K562 (cell line): ENCODE measurements around the gene LRRC4.

Source experiments
- ETS2 ChIP-seq: IDR thresholded peaks from 2 replicates; pipeline ENCODE4 v1.6.1; 2016; ENCODE audit warnings: borderline replicate concordance, missing genetic modification characterization, mild to moderate bottlenecking, moderate library complexity, missing compliant biosample characterization; ENCODE audit not compliant: poor library complexity, severe bottlenecking
- EZH2 ChIP-seq: IDR thresholded peaks from 2 replicates; pipeline ENCODE4 v1.6.1; 2012; ENCODE audit warnings: low read depth, mild to moderate bottlenecking, inconsistent platforms, low read length, borderline replicate concordance
- NCOA1 ChIP-seq: fragments of 450-650 bp; IDR thresholded peaks from 2 replicates; pipeline ENCODE4 v1.6.1; 2016; ENCODE audit warnings: low read depth
- PRPF4 ChIP-seq: fragments of 200-400 bp; formaldehyde crosslinking; IDR thresholded peaks from one replicate; pipeline ENCODE4 v1.6.1; 2017; ENCODE audit warnings: low read length, low read depth, mild to moderate bottlenecking; ENCODE audit not compliant: insufficient read depth, poor library complexity, severe bottlenecking
- RAD21 ChIP-seq, 2 experiments: fragments of 250-450 bp in 1 of 2; fragments of 450-650 bp in 1 of 2; sonication (Bioruptor Pico) in 1 of 2; formaldehyde crosslinking in 1 of 2; IDR thresholded peaks in 1 of 2; conservative IDR thresholded peaks in 1 of 2; 2 replicates each; pipeline versions ENCODE4 v1.4.0 to v1.8.0; 2020 to 2022; ENCODE audit warnings: mild to moderate bottlenecking in 2 of 2, moderate library complexity in 1 of 2
- SIX5 ChIP-seq, 2 experiments: IDR thresholded peaks; 2 replicates each; pipeline ENCODE4 v1.6.1; 2011; ENCODE audit warnings: low read length in 2 of 2, borderline replicate concordance in 1 of 2, low read depth in 1 of 2, mild to moderate bottlenecking in 1 of 2, moderate library complexity in 1 of 2; ENCODE audit not compliant: insufficient read depth in 1 of 2
- SMC3 ChIP-seq: conservative IDR thresholded peaks from 2 replicates; pipeline ENCODE4 v1.6.1; 2011; ENCODE audit warnings: low read depth, low read length, improper control_type of control experiment; ENCODE audit not compliant: insufficient read depth
- TAF7 ChIP-seq: fragments of 450-650 bp; IDR thresholded peaks from 2 replicates; pipeline ENCODE4 v1.6.1; 2016; ENCODE audit warnings: missing genetic modification characterization, missing compliant biosample characterization
- TF ChIP-seq, protein P1 (sequence below): fragments of 250-450 bp; sonication (Bioruptor Pico); IDR thresholded peaks from 2 replicates; pipeline ENCODE4 v1.4.0; 2020; ENCODE audit warnings: mild to moderate bottlenecking, moderate library complexity, borderline replicate concordance
- TF ChIP-seq, protein P2 (sequence below), 3 experiments: IDR thresholded peaks in 2 of 3; conservative IDR thresholded peaks in 1 of 3; 2 replicates each; pipeline ENCODE4 v1.5.1; 2011 to 2012; ENCODE audit warnings: low read length in 3 of 3, mild to moderate bottlenecking in 3 of 3, control low read depth in 2 of 3, improper control_type of control experiment in 1 of 3, inconsistent platforms in 1 of 3, low read depth in 1 of 3, mixed read lengths in 1 of 3, moderate library complexity in 1 of 3; ENCODE audit not compliant: insufficient read depth in 2 of 3
- TF ChIP-seq, protein P3 (sequence below): sonication (generic); formaldehyde crosslinking; IDR thresholded peaks from 2 replicates; pipeline ENCODE4 v1.8.0; 2022; ENCODE audit warnings: mild to moderate bottlenecking, missing genetic modification reagents

- TF ChIP-seq NCOA1 (no peak), TAF7 (tag) (no peak), RAD21 (CRISPR knock-in tag; conservative IDR thresholded peaks at IDR 0.05 in 1 of 2, IDR thresholded peaks at IDR 0.05 in 1 of 2) (no peak), SMC3 (no peak), SIX5 (IDR thresholded peaks at IDR 0.05; ENCODE audit: borderline replicate concordance in 1 of 2, insufficient read depth in 1 of 2, low read depth in 1 of 2, low read length in 2 of 2) (no peak), ETS2 (tag) (no peak), PRPF4 (no peak), EZH2 (no peak)
- TF ChIP-seq, protein P1, sequence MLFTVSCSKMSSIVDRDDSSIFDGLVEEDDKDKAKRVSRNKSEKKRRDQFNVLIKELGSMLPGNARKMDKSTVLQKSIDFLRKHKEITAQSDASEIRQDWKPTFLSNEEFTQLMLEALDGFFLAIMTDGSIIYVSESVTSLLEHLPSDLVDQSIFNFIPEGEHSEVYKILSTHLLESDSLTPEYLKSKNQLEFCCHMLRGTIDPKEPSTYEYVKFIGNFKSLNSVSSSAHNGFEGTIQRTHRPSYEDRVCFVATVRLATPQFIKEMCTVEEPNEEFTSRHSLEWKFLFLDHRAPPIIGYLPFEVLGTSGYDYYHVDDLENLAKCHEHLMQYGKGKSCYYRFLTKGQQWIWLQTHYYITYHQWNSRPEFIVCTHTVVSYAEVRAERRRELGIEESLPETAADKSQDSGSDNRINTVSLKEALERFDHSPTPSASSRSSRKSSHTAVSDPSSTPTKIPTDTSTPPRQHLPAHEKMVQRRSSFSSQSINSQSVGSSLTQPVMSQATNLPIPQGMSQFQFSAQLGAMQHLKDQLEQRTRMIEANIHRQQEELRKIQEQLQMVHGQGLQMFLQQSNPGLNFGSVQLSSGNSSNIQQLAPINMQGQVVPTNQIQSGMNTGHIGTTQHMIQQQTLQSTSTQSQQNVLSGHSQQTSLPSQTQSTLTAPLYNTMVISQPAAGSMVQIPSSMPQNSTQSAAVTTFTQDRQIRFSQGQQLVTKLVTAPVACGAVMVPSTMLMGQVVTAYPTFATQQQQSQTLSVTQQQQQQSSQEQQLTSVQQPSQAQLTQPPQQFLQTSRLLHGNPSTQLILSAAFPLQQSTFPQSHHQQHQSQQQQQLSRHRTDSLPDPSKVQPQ (CRISPR knock-in tag): no peak
- TF ChIP-seq, protein P2, sequence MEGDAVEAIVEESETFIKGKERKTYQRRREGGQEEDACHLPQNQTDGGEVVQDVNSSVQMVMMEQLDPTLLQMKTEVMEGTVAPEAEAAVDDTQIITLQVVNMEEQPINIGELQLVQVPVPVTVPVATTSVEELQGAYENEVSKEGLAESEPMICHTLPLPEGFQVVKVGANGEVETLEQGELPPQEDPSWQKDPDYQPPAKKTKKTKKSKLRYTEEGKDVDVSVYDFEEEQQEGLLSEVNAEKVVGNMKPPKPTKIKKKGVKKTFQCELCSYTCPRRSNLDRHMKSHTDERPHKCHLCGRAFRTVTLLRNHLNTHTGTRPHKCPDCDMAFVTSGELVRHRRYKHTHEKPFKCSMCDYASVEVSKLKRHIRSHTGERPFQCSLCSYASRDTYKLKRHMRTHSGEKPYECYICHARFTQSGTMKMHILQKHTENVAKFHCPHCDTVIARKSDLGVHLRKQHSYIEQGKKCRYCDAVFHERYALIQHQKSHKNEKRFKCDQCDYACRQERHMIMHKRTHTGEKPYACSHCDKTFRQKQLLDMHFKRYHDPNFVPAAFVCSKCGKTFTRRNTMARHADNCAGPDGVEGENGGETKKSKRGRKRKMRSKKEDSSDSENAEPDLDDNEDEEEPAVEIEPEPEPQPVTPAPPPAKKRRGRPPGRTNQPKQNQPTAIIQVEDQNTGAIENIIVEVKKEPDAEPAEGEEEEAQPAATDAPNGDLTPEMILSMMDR (IDR thresholded peaks at IDR 0.05 in 2 of 3, conservative IDR thresholded peaks at IDR 0.05 in 1 of 3; ENCODE audit: insufficient read depth in 2 of 3, low read depth in 1 of 3, low read length in 3 of 3): no peak
- TF ChIP-seq, protein P3, sequence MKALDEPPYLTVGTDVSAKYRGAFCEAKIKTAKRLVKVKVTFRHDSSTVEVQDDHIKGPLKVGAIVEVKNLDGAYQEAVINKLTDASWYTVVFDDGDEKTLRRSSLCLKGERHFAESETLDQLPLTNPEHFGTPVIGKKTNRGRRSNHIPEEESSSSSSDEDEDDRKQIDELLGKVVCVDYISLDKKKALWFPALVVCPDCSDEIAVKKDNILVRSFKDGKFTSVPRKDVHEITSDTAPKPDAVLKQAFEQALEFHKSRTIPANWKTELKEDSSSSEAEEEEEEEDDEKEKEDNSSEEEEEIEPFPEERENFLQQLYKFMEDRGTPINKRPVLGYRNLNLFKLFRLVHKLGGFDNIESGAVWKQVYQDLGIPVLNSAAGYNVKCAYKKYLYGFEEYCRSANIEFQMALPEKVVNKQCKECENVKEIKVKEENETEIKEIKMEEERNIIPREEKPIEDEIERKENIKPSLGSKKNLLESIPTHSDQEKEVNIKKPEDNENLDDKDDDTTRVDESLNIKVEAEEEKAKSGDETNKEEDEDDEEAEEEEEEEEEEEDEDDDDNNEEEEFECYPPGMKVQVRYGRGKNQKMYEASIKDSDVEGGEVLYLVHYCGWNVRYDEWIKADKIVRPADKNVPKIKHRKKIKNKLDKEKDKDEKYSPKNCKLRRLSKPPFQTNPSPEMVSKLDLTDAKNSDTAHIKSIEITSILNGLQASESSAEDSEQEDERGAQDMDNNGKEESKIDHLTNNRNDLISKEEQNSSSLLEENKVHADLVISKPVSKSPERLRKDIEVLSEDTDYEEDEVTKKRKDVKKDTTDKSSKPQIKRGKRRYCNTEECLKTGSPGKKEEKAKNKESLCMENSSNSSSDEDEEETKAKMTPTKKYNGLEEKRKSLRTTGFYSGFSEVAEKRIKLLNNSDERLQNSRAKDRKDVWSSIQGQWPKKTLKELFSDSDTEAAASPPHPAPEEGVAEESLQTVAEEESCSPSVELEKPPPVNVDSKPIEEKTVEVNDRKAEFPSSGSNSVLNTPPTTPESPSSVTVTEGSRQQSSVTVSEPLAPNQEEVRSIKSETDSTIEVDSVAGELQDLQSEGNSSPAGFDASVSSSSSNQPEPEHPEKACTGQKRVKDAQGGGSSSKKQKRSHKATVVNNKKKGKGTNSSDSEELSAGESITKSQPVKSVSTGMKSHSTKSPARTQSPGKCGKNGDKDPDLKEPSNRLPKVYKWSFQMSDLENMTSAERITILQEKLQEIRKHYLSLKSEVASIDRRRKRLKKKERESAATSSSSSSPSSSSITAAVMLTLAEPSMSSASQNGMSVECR (CRISPR knock-in tag): no peak
Observed at GRCh38 chr7:128066395-128066794, 35.2 kb upstream of the LRRC4 start.
